IMR-90 (cell line): ENCODE measurements around the gene EID2B.

Experiments used
- BHLHE40 ChIP-seq: fragments of 150-350 bp; IDR thresholded peaks from 2 replicates; pipeline ENCODE4 v1.6.1; 2016; ENCODE audit warnings: mild to moderate bottlenecking, low read depth, low read length
- CEBPB ChIP-seq: IDR thresholded peaks from 2 replicates; pipeline ENCODE4 v1.6.1; 2012; ENCODE audit warnings: low read depth, low read length, improper control_type of control experiment
- FOS ChIP-seq: fragments of 150-350 bp; IDR thresholded peaks from 2 replicates; pipeline ENCODE4 v1.6.1; 2016; ENCODE audit warnings: low read depth, low read length
- MAFK ChIP-seq: IDR thresholded peaks from 2 replicates; pipeline ENCODE4 v1.6.1; 2012; ENCODE audit warnings: low read depth, low read length, improper control_type of control experiment
- MAZ ChIP-seq: IDR thresholded peaks from 2 replicates; pipeline ENCODE4 v1.6.1; 2012; ENCODE audit warnings: low read depth, mild to moderate bottlenecking, low read length, improper control_type of control experiment, moderate library complexity, borderline replicate concordance
- MXI1 ChIP-seq: IDR thresholded peaks from 2 replicates; pipeline ENCODE4 v1.6.1; 2012; ENCODE audit warnings: low read depth, mild to moderate bottlenecking, low read length, moderate library complexity, borderline replicate concordance
- NFE2L2 ChIP-seq: fragments of 150-350 bp; IDR thresholded peaks from 2 replicates; pipeline ENCODE4 v1.6.1; 2016; ENCODE audit warnings: low read depth, mild to moderate bottlenecking, low read length
- POLR2A ChIP-seq: IDR thresholded peaks from 2 replicates; pipeline ENCODE4 v1.6.1; 2012; ENCODE audit warnings: mild to moderate bottlenecking, low read depth, low read length
- RAD21 ChIP-seq: IDR thresholded peaks from 2 replicates; pipeline ENCODE4 v1.6.1; 2012; ENCODE audit warnings: low read length, improper control_type of control experiment
- RCOR1 ChIP-seq: IDR thresholded peaks from 2 replicates; pipeline ENCODE4 v1.6.1; 2012; ENCODE audit warnings: mild to moderate bottlenecking, low read length, improper control_type of control experiment; ENCODE audit not compliant: insufficient replicate concordance
- SMC3 ChIP-seq: fragments of 150-350 bp; IDR thresholded peaks from 2 replicates; pipeline ENCODE4 v1.6.1; 2016; ENCODE audit warnings: low read depth, mild to moderate bottlenecking, antibody characterized with exemption, low read length, moderate library complexity
- TF ChIP-seq, protein P1 (sequence below): conservative IDR thresholded peaks from 2 replicates; pipeline ENCODE4 v1.5.1; 2012; ENCODE audit warnings: mild to moderate bottlenecking, low read depth, low read length, improper control_type of control experiment
- TF ChIP-seq, protein P2 (sequence below): fragments of 150-350 bp; IDR thresholded peaks from 2 replicates; pipeline ENCODE4 v1.6.1; 2016; ENCODE audit warnings: low read depth, mild to moderate bottlenecking, low read length, moderate library complexity, borderline replicate concordance
- TF ChIP-seq, protein P3 (sequence below): fragments of 150-350 bp; IDR thresholded peaks from 2 replicates; pipeline ENCODE4 v1.6.1; 2017; ENCODE audit warnings: mild to moderate bottlenecking, antibody characterized with exemption, low read length, low read depth

DNA sequence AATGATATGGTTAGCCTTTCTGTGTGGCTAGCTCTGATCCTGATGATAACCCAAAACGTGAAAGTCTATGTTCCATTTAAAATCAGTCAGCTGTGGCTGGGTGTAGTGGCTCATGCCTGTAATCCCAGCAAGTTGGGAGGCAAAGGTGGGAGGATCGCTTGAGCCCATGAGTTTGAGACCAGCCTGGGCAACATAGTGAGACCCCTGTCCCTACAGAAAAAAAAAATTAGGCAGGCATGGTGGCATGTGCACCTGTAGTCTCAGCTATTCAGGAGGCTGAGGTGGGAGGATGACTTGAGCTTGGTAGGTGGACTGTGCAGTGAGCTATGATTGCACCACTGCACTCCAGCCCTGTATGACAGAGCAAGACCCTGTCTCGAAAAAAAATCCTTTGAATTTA is 1.1 kb upstream of the EID2B start:
- no peak for TF ChIP-seq CEBPB
- no peak for TF ChIP-seq POLR2A
- TF ChIP-seq RAD21: no peak
- TF ChIP-seq, protein P1, sequence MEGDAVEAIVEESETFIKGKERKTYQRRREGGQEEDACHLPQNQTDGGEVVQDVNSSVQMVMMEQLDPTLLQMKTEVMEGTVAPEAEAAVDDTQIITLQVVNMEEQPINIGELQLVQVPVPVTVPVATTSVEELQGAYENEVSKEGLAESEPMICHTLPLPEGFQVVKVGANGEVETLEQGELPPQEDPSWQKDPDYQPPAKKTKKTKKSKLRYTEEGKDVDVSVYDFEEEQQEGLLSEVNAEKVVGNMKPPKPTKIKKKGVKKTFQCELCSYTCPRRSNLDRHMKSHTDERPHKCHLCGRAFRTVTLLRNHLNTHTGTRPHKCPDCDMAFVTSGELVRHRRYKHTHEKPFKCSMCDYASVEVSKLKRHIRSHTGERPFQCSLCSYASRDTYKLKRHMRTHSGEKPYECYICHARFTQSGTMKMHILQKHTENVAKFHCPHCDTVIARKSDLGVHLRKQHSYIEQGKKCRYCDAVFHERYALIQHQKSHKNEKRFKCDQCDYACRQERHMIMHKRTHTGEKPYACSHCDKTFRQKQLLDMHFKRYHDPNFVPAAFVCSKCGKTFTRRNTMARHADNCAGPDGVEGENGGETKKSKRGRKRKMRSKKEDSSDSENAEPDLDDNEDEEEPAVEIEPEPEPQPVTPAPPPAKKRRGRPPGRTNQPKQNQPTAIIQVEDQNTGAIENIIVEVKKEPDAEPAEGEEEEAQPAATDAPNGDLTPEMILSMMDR: no peak
- no peak for TF ChIP-seq MXI1
- TF ChIP-seq SMC3: no peak
- no peak for TF ChIP-seq BHLHE40
- TF ChIP-seq MAFK: no peak
- TF ChIP-seq NFE2L2: no peak
- no peak for TF ChIP-seq MAZ
- TF ChIP-seq FOS: no peak
- TF ChIP-seq, protein P2, sequence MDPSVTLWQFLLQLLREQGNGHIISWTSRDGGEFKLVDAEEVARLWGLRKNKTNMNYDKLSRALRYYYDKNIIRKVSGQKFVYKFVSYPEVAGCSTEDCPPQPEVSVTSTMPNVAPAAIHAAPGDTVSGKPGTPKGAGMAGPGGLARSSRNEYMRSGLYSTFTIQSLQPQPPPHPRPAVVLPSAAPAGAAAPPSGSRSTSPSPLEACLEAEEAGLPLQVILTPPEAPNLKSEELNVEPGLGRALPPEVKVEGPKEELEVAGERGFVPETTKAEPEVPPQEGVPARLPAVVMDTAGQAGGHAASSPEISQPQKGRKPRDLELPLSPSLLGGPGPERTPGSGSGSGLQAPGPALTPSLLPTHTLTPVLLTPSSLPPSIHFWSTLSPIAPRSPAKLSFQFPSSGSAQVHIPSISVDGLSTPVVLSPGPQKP: no peak
- no peak for TF ChIP-seq RCOR1
- TF ChIP-seq, protein P3, sequence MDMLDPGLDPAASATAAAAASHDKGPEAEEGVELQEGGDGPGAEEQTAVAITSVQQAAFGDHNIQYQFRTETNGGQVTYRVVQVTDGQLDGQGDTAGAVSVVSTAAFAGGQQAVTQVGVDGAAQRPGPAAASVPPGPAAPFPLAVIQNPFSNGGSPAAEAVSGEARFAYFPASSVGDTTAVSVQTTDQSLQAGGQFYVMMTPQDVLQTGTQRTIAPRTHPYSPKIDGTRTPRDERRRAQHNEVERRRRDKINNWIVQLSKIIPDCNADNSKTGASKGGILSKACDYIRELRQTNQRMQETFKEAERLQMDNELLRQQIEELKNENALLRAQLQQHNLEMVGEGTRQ: no peak
